ENCODE data around the gene FAM124A.

FAM124A gene

GRCh38 chr13:51244637-51245405, 22.6 kb downstream of the FAM124A start:
- FAIRE-seq: no peak

GRCh38 chr13:51245583-51245982, 23.4 kb downstream of the FAM124A start:
- no peak for FAIRE-seq

GRCh38 chr13:51246025-51246417, 23.8 kb downstream of the FAM124A start:
- no peak for FAIRE-seq

GRCh38 chr13:51246418-51247277, 24.4 kb downstream of the FAM124A start:
- FAIRE-seq: no peak

GRCh38 chr13:51249255-51249654, 27.1 kb downstream of the FAM124A start:
- FAIRE-seq: no peak

- no peak for FAIRE-seq
These were observed 27.9 kb downstream of the FAM124A start for GRCh38 chr13:51249770-51250741.

GRCh38 chr13:51251480-51251879, 29.3 kb downstream of the FAM124A start:
- no peak for FAIRE-seq

- no peak for FAIRE-seq
These were observed 30.8 kb downstream of the FAM124A start for GRCh38 chr13:51252954-51253532.

GRCh38 chr13:51255556-51255955, 33.4 kb downstream of the FAM124A start:
- FAIRE-seq: no peak

- FAIRE-seq: no peak
These were observed 35.0 kb downstream of the FAM124A start for GRCh38 chr13:51257187-51257586.

GRCh38 chr13:51258612-51259548, 36.7 kb downstream of the FAM124A start:
- FAIRE-seq: no peak

GRCh38 chr13:51260154-51260553, 38.0 kb downstream of the FAM124A start:
- no peak for FAIRE-seq

- FAIRE-seq: no peak
These were observed 39.5 kb downstream of the FAM124A start for GRCh38 chr13:51261610-51262249.

GRCh38 chr13:51262501-51263211, 40.5 kb downstream of the FAM124A start:
- no peak for FAIRE-seq

GRCh38 chr13:51266642-51267041, 44.4 kb downstream of the FAM124A start:
- no peak for FAIRE-seq

- no peak for FAIRE-seq
These were observed 45.4 kb downstream of the FAM124A start for GRCh38 chr13:51267622-51268021.

GRCh38 chr13:51269039-51269438, 46.8 kb downstream of the FAM124A start:
- no peak for FAIRE-seq

GRCh38 chr13:51270623-51271415, 48.6 kb downstream of the FAM124A start:
- no peak for FAIRE-seq

GRCh38 chr13:51271528-51272085, 49.4 kb downstream of the FAM124A start:
- no peak for FAIRE-seq
